GM23248 (cell line): ENCODE measurements around the gene CHST3. TPM values are rescaled to one million over a fixed set of nuclear protein-coding genes. Genes with fewer than 3 reads are reported as not detected.
A peak's percentile ranks its signal among the peaks of the same experiment; 100 is the strongest.
"Not testable (repeated sequence)": the region's sequence is repeated elsewhere in the genome, so short reads cannot be mapped to it uniquely, and the experiment has no call there.

Experiments
- DNase-seq: peaks from one replicate; pipeline ENCODE4 v3.0.0-alpha.2; 2015
- H2AFZ ChIP-seq: fragments of 200-600 bp; sonication (generic); 2 replicates; pipeline ENCODE4 v1.6.1; 2016; ENCODE audit warnings: antibody characterized with exemption
- H3F3A ChIP-seq: fragments of 200-600 bp; sonication (generic); 2 replicates; pipeline ENCODE4 v1.6.1; 2016; ENCODE audit warnings: mild to moderate bottlenecking, antibody characterized with exemption, mixed run types; ENCODE audit not compliant: insufficient read depth
- H3K27ac ChIP-seq: fragments of 200-600 bp; sonication (generic); 2 replicates; pipeline ENCODE4 v1.5.1; 2016; ENCODE audit warnings: mild to moderate bottlenecking
- H3K27me3 ChIP-seq: fragments of 200-600 bp; sonication (generic); replicated peaks from 2 replicates; pipeline ENCODE4 v1.6.1; 2016; ENCODE audit warnings: mild to moderate bottlenecking; ENCODE audit not compliant: insufficient read depth
- H3K36me3 ChIP-seq: fragments of 200-600 bp; sonication (generic); 2 replicates; pipeline ENCODE4 v1.6.1; 2016; ENCODE audit warnings: low read depth, mild to moderate bottlenecking
- H3K4me1 ChIP-seq: fragments of 200-600 bp; sonication (generic); 2 replicates; pipeline ENCODE4 v1.6.1; 2016; ENCODE audit warnings: mild to moderate bottlenecking; ENCODE audit not compliant: insufficient read depth
- H3K4me2 ChIP-seq: fragments of 200-600 bp; sonication (generic); one replicate; pipeline ENCODE4 v1.6.1; 2016; ENCODE audit warnings: mild to moderate bottlenecking; ENCODE audit not compliant: unreplicated experiment
- H3K4me3 ChIP-seq: fragments of 200-600 bp; sonication (generic); 2 replicates; pipeline ENCODE4 v1.5.1; 2016; ENCODE audit warnings: mild to moderate bottlenecking
- H3K79me2 ChIP-seq: fragments of 200-600 bp; sonication (generic); 2 replicates; pipeline ENCODE4 v1.6.1; 2016; ENCODE audit warnings: mild to moderate bottlenecking; ENCODE audit not compliant: insufficient read depth
- H3K9ac ChIP-seq: fragments of 200-600 bp; sonication (generic); 2 replicates; pipeline ENCODE4 v1.6.1; 2016; ENCODE audit warnings: mild to moderate bottlenecking
- H3K9me2 ChIP-seq: fragments of 200-600 bp; sonication (generic); 2 replicates; pipeline ENCODE4 v1.6.1; 2016; ENCODE audit warnings: mixed run types, mild to moderate bottlenecking, moderate library complexity; ENCODE audit not compliant: insufficient read depth
- H3K9me3 ChIP-seq: fragments of 200-600 bp; sonication (generic); one replicate; pipeline ENCODE4 v1.6.1; 2017; ENCODE audit warnings: low read depth
- H4K20me1 ChIP-seq: fragments of 200-600 bp; sonication (generic); 2 replicates; pipeline ENCODE4 v1.6.0; 2016; ENCODE audit not compliant: insufficient read depth
- EZH2 ChIP-seq: fragments of 200-600 bp; sonication (generic); IDR thresholded peaks from 2 replicates; pipeline ENCODE4 v1.6.1; 2018; ENCODE audit warnings: antibody characterized with exemption, mild to moderate bottlenecking; ENCODE audit not compliant: insufficient read depth, poor library complexity, severe bottlenecking
- EZH2phosphoT487 ChIP-seq: fragments of 200-600 bp; sonication (generic); IDR thresholded peaks from 2 replicates; pipeline ENCODE4 v1.6.1; 2018; ENCODE audit warnings: antibody characterized with exemption, moderate library complexity, mild to moderate bottlenecking, low read depth; ENCODE audit not compliant: insufficient read depth
- WGBS, 2 experiments: methylation state at CpG; one replicate each; pipeline ENCODE4 v1.1.6; 2015 to 2017; ENCODE audit warnings: low lambda C conversion rate in 2 of 2, low coverage in 1 of 2; ENCODE audit errors: missing lambda C conversion rate in 2 of 2; 5-methylcytosine and 5-hydroxymethylcytosine counted together
- in situ Hi-C: fragments of 300-500 bp; cut with MboI; formaldehyde crosslinking; loops from 2 replicates; pipeline ENCODE4 v1.15.0; 2020
- polyA plus RNA-seq: library from polyadenylated mRNA; unstranded; fragments of >200 nt; fragmentation: Nextera tagmentation; extraction: Ambion mirVana; gene quantifications from 2 replicates; pipeline ENCODE4 v1.2.1, GENCODE V29; 2016
- total RNA-seq: library from RNA; depleted of rRNA; stranded (reverse); fragments of >200 nt; shearing (Covaris generic); gene quantifications from 2 replicates; pipeline ENCODE4 v1.2.3, GENCODE V29; 2014

CHST3 gene
- total and polyA plus RNA-seq, 2 experiments from 2014 or later, result 10.7 to 42.2 TPM

DNA sequence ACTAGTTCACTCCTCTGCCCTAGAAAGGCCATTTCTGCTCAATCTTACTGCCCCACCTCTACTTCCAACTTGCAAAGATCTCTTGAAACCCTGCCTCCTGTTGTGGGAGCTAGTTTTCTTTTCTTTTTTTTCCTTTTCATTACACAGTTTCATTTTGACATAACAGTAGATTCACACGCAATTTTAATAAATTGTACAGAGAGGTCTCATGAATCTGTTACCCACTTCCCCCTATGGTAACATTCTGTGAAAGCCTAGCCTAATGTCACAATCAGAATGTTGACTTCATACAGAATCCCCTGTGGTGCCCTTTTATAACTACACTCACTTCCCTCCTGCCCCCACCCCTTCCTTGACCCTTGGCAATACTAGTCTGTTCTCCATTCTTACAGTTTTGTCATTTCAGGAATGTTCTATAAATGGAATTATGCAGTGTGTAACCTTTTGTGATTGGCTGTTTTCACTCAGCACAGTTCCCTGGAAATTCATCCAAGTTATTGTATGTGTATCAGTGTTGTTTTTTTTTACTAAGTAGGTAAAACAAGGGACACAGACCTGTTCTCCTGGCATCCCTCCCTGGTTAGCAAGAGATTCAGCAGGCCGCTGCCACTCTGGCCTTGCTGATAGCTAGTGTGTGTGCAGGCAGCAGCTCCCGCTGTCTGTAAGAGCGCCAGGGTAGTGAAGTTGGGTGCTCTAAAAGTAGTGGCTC is 21.5 kb downstream of the CHST3 start:
- H3K4me1 ChIP-seq, result peaks cover 35% of the 10 kb centered on the region
- no peak for TF ChIP-seq EZH2

DNA sequence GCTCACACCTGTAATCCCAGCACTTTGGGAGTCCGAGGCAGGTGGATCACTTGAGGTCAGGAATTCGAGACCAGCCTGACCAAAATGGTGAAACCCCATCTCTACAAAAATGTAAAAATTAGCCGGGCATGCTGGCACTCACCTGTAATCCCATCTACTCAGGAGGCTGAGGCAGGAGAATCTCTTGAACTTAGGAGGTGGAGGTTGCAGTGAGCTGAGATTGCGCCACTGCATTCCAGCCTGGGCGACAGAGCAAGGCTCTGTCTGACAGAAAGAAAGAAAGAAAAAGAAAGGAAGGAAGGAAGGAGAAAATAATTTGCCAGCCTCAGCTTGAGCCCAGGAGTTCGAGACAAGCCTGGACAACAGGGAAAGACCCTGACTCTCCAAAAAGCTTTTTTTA is 24.7 kb downstream of the CHST3 start:
- H3K9ac ChIP-seq, in situ Hi-C loops, H3K9me3 ChIP-seq, H3F3A ChIP-seq, H2AFZ ChIP-seq, H3K4me2 ChIP-seq, DNase-seq, H3K36me3 ChIP-seq, H3K9me2 ChIP-seq, H3K4me3 ChIP-seq, H3K27me3 ChIP-seq, H3K27ac ChIP-seq: not testable (repeated sequence)
- WGBS, 2 experiments, result 90% methylated on average over 6 of the region's 6 CpGs
- Histone ChIP-seq H3K4me1 (peaks cover 18% of the 10 kb centered on the region), H3K79me2 (peaks cover 100% of the 10 kb centered on the region), H4K20me1 (peaks cover 10% of the 10 kb centered on the region; the same call in 1 of the 2 replicates)

More for the DNA sequence above, 21.5 kb downstream of the CHST3 start:
- Histone ChIP-seq H3K9ac (0 out of 2 replicates have a peak overlapping the region, but pooled peaks have one; percentile 4), H3K4me3 (no peak overlapping the region), H3K9me3 (no peaks in the 10 kb centered on the region), H3K79me2 (peaks cover 100% of the 10 kb centered on the region), H3K9me2 (no peaks in the 10 kb centered on the region), H3K27ac (peak overlapping the region; percentile 16; the same call in 1 of the 2 replicates), H3F3A (peaks cover 16% of the 10 kb centered on the region), H3K36me3 (0 out of 2 replicates have a peak, but pooled peaks cover 5% of the 10 kb centered on the region), H2AFZ (no peak overlapping the region), H4K20me1 (peaks cover 14% of the 10 kb centered on the region; the same call in 1 of the 2 replicates), H3K27me3 (no peaks in the 10 kb centered on the region), H3K4me2 (peak overlapping the region; percentile 8)
- 66 to 68% methylated on average over 4 of the region's 4 CpGs for WGBS, 2 experiments
- in situ Hi-C loops, result no loop called here
- DNase-seq, result peak; percentile 63

DNA sequence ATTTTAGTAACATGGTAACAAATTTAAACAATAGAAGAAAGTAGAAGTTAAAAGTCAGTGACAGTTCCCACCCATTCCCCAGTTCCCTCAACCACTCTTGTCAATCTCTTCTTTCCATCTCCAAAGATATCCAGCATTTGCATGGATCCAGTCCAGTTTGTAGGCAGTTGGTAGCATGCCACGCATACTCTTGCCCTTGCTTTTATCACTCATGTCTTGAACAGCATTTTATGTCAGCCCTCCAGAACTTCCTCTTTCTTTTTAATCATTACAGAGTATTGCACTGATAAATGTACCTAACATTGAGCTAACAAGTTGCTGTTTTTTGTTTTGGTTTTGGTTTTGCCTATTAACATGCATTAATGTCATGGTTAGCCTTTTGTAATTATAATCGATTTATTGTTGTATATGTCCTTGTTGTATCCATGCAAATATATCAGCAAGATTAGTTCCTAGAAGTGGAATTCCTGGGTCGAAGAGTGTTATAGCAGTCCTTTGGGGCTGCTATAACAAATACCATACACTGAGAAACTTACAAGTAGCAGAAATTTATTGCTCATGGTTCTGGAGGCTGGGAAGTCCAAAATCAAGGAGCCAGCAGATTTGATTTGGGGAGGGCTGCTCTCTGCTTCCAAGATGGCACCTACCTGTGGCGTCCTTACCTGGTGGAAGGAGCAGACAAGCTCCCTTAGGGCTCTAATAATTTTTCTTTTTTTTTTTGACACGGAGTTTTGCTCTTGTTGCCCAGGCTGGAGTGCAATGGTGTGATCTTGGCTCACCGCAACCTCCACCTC is 25.7 kb downstream of the CHST3 start:
- Histone ChIP-seq H3K4me3 (no peak overlapping the region), H3K27ac (no peak overlapping the region), H3K4me2 (no peak overlapping the region), H3K9me3 (no peaks in the 10 kb centered on the region), H3K27me3 (no peaks in the 10 kb centered on the region), H3K4me1 (peaks cover 19% of the 10 kb centered on the region), H3K9me2 (no peaks in the 10 kb centered on the region), H3F3A (0 out of 2 replicates have a peak, but pooled peaks cover 6% of the 10 kb centered on the region), H3K36me3 (no peaks in the 10 kb centered on the region), H4K20me1 (peaks cover 6% of the 10 kb centered on the region; the same call in 1 of the 2 replicates), H3K79me2 (peaks cover 100% of the 10 kb centered on the region), H2AFZ (no peak overlapping the region), H3K9ac (no peak overlapping the region)
- no peak for DNase-seq
- TF ChIP-seq EZH2phosphoT487 (no peak), EZH2 (no peak)
- WGBS, 2 experiments, result 81 to 83% methylated on average over 6 of the region's 6 CpGs
- in situ Hi-C loops, result no loop called here

DNA sequence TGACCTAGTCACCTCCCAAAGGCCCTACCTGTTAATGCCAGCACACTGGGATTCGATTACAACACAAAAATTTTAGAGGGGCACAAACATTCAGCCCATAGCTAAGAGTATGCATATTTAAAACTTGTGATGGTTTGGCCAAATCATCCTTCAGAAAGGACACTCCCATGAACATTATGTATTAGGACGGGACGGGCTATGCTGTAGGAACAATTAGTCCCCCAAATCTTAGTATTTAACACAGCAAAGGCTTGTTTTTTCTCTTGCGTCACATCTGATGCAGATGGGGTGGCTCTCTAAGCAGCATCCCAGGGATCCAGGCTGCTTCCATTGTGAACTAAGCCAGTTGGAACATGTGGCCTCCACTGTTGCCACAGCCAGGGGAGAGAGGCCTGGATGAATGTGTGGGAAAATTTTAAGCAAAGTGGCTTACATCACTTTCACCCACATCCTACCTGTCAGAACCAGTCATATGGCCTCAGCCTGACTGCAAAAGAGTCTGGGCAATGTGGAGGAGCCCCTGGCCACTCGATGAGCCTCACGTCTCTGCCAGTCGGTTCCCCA is 26.6 kb downstream of the CHST3 start:
- WGBS, 2 experiments, result 80 to 87% methylated on average over 7 of the region's 7 CpGs
- H4K20me1 ChIP-seq, result peaks cover 6% of the 10 kb centered on the region; the same call in 1 of the 2 replicates

More for the DNA sequence above, 26.6 kb downstream of the CHST3 start:
- Histone ChIP-seq H3K4me1 (peaks cover 21% of the 10 kb centered on the region), H3K9me2 (no peaks in the 10 kb centered on the region), H3K9ac (no peak overlapping the region), H3K4me2 (no peak overlapping the region), H3K4me3 (no peak overlapping the region), H3K79me2 (peaks cover 100% of the 10 kb centered on the region), H3K27me3 (no peaks in the 10 kb centered on the region), H3K9me3 (no peaks in the 10 kb centered on the region), H3K36me3 (no peaks in the 10 kb centered on the region), H3K27ac (no peak overlapping the region), H3F3A (0 out of 2 replicates have a peak, but pooled peaks cover 7% of the 10 kb centered on the region), H2AFZ (no peak overlapping the region)
- no peak for DNase-seq
- TF ChIP-seq EZH2phosphoT487, result no peak
- no peak for TF ChIP-seq EZH2
- in situ Hi-C loops, result no loop called here
